ENCODE measurements around the gene ITGAL. TPM values are rescaled to one million over a fixed set of nuclear protein-coding genes. Genes with fewer than 3 reads are reported as not detected.

ITGAL gene
- total and polyA plus RNA-seq, 2 donors (not counting 3 experiments of a cell fraction or from before 2014, with no cell fraction given) = not detected

DNA sequence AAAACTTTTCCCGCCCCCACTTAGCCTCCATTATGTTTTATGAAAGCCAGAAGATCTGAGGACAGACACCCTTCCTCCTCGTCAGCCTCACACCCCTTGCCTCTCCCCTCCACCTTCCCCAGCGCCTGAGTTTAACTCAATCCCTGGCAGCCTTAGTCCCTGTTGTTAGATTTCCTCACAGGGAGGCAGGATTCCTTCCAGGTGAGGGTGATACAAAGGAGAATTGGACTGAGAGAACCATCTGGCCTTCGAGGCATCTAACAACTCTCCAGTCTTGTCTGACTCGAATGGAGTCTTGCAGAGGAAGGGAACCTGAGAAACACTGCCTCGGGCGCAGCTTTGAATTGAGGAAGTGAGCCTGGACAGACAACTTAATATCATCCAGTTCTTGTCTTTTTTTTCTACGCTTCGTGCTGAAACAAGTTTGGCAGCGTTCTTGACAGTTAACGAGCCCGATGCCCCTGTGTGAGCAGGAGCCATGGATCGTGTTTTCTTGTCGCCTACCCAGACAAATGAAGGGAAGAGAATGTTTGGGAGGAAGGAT lies 55.2 kb downstream of the ITGAL start:
- intact Hi-C loops (cut with micrococcal nuclease) (loop anchor here (1.0 to 5.0 kb wide), 8 partner anchors 31 to 170 kb away; partner anchors contain the start of genes DCTPP1, FBRS, SRCAP and ZNF688), dilution Hi-C loops (cut with MboI; ENCODE audit: extremely low pct_ligation_motif_present, low sequenced_read_pairs) (no loop called here)
- H3K9ac ChIP-seq (replicated peaks; ENCODE audit: extremely low read depth, insufficient read depth, low read length) = peak overlapping the region; percentile 46
- POLR2A ChIA-PET = interaction anchor here (1.1 kb wide), 1 partner anchor 31 kb away, joined by 4 read pairs; the partner anchor contains the start of gene ZNF764
- H3K79me2 ChIP-seq (ENCODE audit: control insufficient read depth, insufficient read depth, low read length) = no peaks in the 10 kb centered on the region
- peak overlapping the region; percentile 32 for H3K27ac ChIP-seq (ENCODE audit: insufficient read depth, low read depth, low read length)
- TF ChIP-seq, protein P1, sequence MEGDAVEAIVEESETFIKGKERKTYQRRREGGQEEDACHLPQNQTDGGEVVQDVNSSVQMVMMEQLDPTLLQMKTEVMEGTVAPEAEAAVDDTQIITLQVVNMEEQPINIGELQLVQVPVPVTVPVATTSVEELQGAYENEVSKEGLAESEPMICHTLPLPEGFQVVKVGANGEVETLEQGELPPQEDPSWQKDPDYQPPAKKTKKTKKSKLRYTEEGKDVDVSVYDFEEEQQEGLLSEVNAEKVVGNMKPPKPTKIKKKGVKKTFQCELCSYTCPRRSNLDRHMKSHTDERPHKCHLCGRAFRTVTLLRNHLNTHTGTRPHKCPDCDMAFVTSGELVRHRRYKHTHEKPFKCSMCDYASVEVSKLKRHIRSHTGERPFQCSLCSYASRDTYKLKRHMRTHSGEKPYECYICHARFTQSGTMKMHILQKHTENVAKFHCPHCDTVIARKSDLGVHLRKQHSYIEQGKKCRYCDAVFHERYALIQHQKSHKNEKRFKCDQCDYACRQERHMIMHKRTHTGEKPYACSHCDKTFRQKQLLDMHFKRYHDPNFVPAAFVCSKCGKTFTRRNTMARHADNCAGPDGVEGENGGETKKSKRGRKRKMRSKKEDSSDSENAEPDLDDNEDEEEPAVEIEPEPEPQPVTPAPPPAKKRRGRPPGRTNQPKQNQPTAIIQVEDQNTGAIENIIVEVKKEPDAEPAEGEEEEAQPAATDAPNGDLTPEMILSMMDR (IDR thresholded peaks at IDR 0.05; ENCODE audit: extremely low read depth in 1 of 2, insufficient read depth in 1 of 2, low read depth in 1 of 2, low read length in 2 of 2) = no peak
- no peak for TF ChIP-seq POLR2A (IDR thresholded peaks at IDR 0.05; ENCODE audit: low read depth, low read length)
- TF ChIP-seq, protein P2, sequence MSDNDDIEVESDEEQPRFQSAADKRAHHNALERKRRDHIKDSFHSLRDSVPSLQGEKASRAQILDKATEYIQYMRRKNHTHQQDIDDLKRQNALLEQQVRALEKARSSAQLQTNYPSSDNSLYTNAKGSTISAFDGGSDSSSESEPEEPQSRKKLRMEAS (IDR thresholded peaks at IDR 0.05; ENCODE audit: insufficient read depth, insufficient read length) = no peak
- TF ChIP-seq GATA2 (IDR thresholded peaks at IDR 0.05; ENCODE audit: insufficient read depth, insufficient read length, low read depth, low read length) = no peak
- TF ChIP-seq JUN (IDR thresholded peaks at IDR 0.05; ENCODE audit: borderline replicate concordance, insufficient read depth, insufficient read length, low read depth) = no peak
- no peak for TF ChIP-seq POLR2AphosphoS5 (IDR thresholded peaks at IDR 0.05; ENCODE audit: insufficient read depth, low read depth, low read length)
- no peak for TF ChIP-seq MYC (IDR thresholded peaks at IDR 0.05; ENCODE audit: low read depth, low read length)
- no peak for TF ChIP-seq FOS (IDR thresholded peaks at IDR 0.05; ENCODE audit: borderline replicate concordance, insufficient read depth, low read length)
- TF ChIP-seq EZH2 (IDR thresholded peaks at IDR 0.05; ENCODE audit: borderline replicate concordance, low read depth, low read length, severe bottlenecking) = no peak
- CTCF ChIA-PET = interaction anchor here (0.8 to 1.2 kb wide), 8 partner anchors 8 to 81 kb away, joined by 3 to 14 read pairs (median 4); partner anchors contain the start of gene ZNF764
- H3K4me2 ChIP-seq (ENCODE audit: insufficient read depth, low read length) = peak overlapping the region; percentile 58
- no peaks in the 10 kb centered on the region for H3K9me1 ChIP-seq (replicated peaks; ENCODE audit: control insufficient read depth, extremely low read depth, insufficient read depth, low read length)
- BruUV-seq (replicated peaks) = TSS peak; percentile 52
- no peaks in the 10 kb centered on the region for H4K20me1 ChIP-seq (replicated peaks; ENCODE audit: control insufficient read depth, extremely low read depth, insufficient read depth, low read length)
- H3K4me3 ChIP-seq (replicated peaks in 1 of 3; ENCODE audit: insufficient read depth in 1 of 3, low read depth in 1 of 3, low read length in 3 of 3) = no peak overlapping the region
- peaks cover 0 to 2% of the 10 kb centered on the region in 2 experiments for H3K36me3 ChIP-seq (ENCODE audit: control insufficient read depth in 2 of 2, extremely low read depth in 1 of 2, insufficient read depth in 2 of 2, low read length in 2 of 2)
- H3K27me3 ChIP-seq (ENCODE audit: control insufficient read depth in 2 of 2, insufficient read depth in 2 of 2, low read length in 2 of 2) = no peaks in the 10 kb centered on the region
- no peak for FAIRE-seq
- no peaks in the 10 kb centered on the region for H3K9me3 ChIP-seq (replicated peaks; ENCODE audit: control insufficient read depth, insufficient read depth, low read length)
- no peak for DNase-seq (ENCODE audit: low read depth, low spot score)
- peak overlapping the region; percentile 79 for H2AFZ ChIP-seq (ENCODE audit: low read depth, low read length)
- H3K4me1 ChIP-seq (ENCODE audit: control insufficient read depth, extremely low read depth, insufficient read depth, low read length) = peaks cover 4% of the 10 kb centered on the region

Measured in endothelial cell of umbilical vein (primary cell).